Astrocyte (in vitro differentiated cells and primary cell): ENCODE results near the gene EML1.

Experiments used
- CTCF ChIP-seq: IDR thresholded peaks from 2 replicates; pipeline ENCODE4 v1.5.1; 2011; ENCODE audit warnings: low read depth, mild to moderate bottlenecking, inconsistent platforms, low read length, moderate library complexity; ENCODE audit not compliant: insufficient read depth
- EZH2 ChIP-seq: IDR thresholded peaks from 2 replicates; pipeline ENCODE4 v1.6.1; 2012; ENCODE audit warnings: mild to moderate bottlenecking, low read length, inconsistent platforms; ENCODE audit not compliant: insufficient read depth

GRCh38 chr14:99910337-99911309 lies 117.4 kb downstream of the EML1 start:
- TF ChIP-seq CTCF = no peak
- TF ChIP-seq EZH2 = no peak
